ENCODE data around the gene EME1.

DNA sequence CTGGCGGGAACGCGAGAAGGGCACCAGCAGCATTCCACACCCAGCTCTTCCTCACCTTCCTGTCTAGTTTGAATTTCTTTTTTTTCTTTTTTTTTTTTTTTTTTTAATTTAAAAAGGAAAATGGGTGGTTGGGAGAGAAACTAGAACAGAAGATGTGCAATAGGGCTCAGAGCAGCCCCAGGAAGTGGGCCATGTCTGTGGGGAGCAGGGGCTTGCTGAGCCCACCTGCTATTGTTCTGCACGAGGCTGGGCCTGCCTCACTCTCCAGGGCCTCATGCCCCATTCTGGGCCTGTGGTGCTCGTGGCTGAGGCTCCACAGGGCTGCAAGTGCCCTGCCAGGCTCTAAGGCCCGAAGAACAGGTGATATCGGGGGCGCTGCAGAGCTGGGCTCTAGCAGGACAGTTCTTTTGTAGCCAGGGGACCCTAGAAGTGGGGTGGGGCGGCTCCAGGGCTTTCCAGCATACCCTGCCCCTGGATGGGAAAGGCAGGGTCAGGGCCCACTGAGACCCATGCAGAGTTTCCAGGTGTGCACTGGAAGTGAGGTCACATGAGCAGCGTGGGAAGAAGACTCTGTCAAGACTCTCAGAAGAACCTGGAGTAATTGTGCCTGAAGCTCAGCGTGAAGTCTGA lies 12.4 kb upstream of the EME1 start:
- TF ChIP-seq, protein P1, sequence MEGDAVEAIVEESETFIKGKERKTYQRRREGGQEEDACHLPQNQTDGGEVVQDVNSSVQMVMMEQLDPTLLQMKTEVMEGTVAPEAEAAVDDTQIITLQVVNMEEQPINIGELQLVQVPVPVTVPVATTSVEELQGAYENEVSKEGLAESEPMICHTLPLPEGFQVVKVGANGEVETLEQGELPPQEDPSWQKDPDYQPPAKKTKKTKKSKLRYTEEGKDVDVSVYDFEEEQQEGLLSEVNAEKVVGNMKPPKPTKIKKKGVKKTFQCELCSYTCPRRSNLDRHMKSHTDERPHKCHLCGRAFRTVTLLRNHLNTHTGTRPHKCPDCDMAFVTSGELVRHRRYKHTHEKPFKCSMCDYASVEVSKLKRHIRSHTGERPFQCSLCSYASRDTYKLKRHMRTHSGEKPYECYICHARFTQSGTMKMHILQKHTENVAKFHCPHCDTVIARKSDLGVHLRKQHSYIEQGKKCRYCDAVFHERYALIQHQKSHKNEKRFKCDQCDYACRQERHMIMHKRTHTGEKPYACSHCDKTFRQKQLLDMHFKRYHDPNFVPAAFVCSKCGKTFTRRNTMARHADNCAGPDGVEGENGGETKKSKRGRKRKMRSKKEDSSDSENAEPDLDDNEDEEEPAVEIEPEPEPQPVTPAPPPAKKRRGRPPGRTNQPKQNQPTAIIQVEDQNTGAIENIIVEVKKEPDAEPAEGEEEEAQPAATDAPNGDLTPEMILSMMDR (IDR thresholded peaks at IDR 0.05): no peak
- TF ChIP-seq POLR2A (IDR thresholded peaks at IDR 0.05): no peak
- no peak for TF ChIP-seq POLR2AphosphoS5 (IDR thresholded peaks at IDR 0.05)
